Duodenal mucosa (tissue), 2 donors: ENCODE results near the gene RNF224.

Experiments
- H3K27ac ChIP-seq: one replicate; pipeline ENCODE4 v1.7.0; 2013; ENCODE audit warnings: low read depth, low read length
- H3K27me3 ChIP-seq, 2 donors: one replicate each; pipeline ENCODE4 v1.7.0; 2013; ENCODE audit warnings: low read length in 2 of 2, control low read depth in 1 of 2; ENCODE audit not compliant: insufficient read depth in 2 of 2, control insufficient read depth in 1 of 2
- H3K36me3 ChIP-seq, 2 donors: one replicate each; pipeline ENCODE4 v1.7.0; 2013; ENCODE audit warnings: low read length in 2 of 2, control low read depth in 1 of 2; ENCODE audit not compliant: insufficient read depth in 2 of 2, control insufficient read depth in 1 of 2
- H3K4me1 ChIP-seq, 2 donors: one replicate each; pipeline ENCODE4 v1.7.0; 2013; ENCODE audit warnings: low read length in 2 of 2, control low read depth in 1 of 2; ENCODE audit not compliant: insufficient read depth in 2 of 2, control insufficient read depth in 1 of 2
- H3K4me3 ChIP-seq, 2 donors: one replicate each; pipeline ENCODE4 v1.7.0; 2013; ENCODE audit warnings: low read length in 2 of 2, low read depth in 1 of 2
- H3K9ac ChIP-seq, 2 donors: one replicate each; pipeline ENCODE4 v1.7.0; 2013; ENCODE audit warnings: low read length in 2 of 2, low read depth in 1 of 2
- H3K9me3 ChIP-seq, 2 donors: one replicate each; pipeline ENCODE4 v1.7.0; 2013; ENCODE audit warnings: low read length in 2 of 2, control low read depth in 1 of 2; ENCODE audit not compliant: control insufficient read depth in 1 of 2

Gene RNF224

DNA sequence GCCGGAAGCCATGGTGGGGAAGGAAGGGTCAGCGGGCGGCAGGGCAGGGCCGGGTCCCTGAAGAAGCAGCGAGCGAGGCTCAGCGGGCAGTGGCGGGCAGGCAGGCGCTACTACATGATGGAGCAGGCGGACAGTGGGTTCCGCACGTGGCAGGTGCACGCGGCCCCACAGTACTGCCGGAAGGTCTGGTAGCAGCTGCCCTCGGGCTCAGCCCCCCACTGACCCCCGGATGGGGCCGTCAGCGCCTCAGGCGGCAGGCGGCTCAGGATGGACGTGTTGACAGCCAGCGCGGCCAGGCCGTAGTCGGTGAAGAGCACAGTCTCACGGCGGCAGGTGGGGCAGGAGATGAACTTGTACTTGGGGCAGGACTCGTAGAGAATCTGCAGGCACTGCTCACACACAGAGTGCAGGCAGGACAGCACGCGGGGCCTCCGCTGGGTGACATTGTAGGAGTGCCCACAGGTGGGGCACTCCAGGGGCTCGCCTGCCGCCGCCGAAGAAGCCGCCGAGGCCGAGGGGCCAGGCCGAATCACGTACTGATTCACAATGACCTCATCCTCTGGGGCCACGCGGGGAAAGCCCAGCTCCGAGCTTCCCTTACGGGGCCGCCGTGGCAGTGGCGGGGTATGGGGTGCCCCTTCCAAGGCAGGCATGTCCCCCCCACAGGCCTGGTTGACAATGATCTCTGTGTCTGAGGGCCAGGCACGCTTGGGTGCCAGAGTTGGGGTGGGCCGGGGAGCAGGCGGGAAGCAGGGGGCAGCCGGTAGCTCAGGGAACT is 6.8 kb upstream of the RNF224 start:
- Histone ChIP-seq H3K27me3 (no peaks in the 10 kb centered on the region), H3K9ac (no peak overlapping the region), H3K4me3 (no peak overlapping the region), H3K27ac (no peak overlapping the region), H3K4me1 (peaks cover 13 to 58% of the 10 kb centered on the region in 2 donors), H3K9me3 (no peaks in the 10 kb centered on the region), H3K36me3 (peaks cover 0 to 6% of the 10 kb centered on the region in 2 donors)

DNA sequence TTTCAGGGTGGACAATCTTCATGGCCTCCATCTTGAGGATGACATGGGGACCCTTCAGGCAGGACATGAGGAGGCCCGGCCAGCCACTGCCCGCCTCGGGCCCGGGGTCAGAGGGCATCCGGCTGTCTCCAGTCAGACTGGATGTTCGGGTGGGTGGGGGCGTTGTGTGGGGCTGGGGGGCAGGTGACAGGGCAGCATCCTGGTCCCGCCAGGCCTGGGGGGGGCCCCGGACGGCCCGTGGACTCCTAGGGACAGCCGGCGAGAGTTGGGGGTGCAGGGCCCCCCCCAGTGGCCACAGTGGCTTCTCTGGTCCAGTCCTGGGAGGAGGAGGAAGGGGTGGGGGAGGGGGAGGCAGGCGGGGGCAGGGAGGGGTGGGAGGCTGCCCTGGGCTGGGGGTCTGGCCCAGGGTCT is 6.2 kb upstream of the RNF224 start:
- H3K4me1 ChIP-seq, result peaks cover 13 to 58% of the 10 kb centered on the region in 2 donors
- H3K27ac ChIP-seq, result no peak overlapping the region
- H3K27me3 ChIP-seq, result no peaks in the 10 kb centered on the region
- H3K4me3 ChIP-seq, result no peak overlapping the region
- H3K36me3 ChIP-seq, result peaks cover 0 to 2% of the 10 kb centered on the region in 2 donors
- no peak overlapping the region for H3K9ac ChIP-seq
- no peaks in the 10 kb centered on the region for H3K9me3 ChIP-seq

GRCh38 chr9:137221506-137222111 is 5.7 kb upstream of the RNF224 start:
- Histone ChIP-seq H3K27me3 (no peaks in the 10 kb centered on the region), H3K9ac (no peak overlapping the region), H3K9me3 (no peaks in the 10 kb centered on the region), H3K36me3 (no peaks in the 10 kb centered on the region), H3K4me1 (peaks cover 13 to 57% of the 10 kb centered on the region in 2 donors), H3K27ac (no peak overlapping the region), H3K4me3 (peak overlapping the region in 1 of 2 donors; percentile 36)

- peak within 1 kb of the TSS; percentile 74 to 80 for H3K4me3 ChIP-seq
- no peaks in the 10 kb centered on the region for H3K27me3 ChIP-seq
- peak within 1 kb of the TSS; percentile 85 for H3K27ac ChIP-seq
- no peaks in the 10 kb centered on the region for H3K9me3 ChIP-seq
- peak within 1 kb of the TSS; percentile 66 to 86 for H3K9ac ChIP-seq
- no peaks in the 10 kb centered on the region for H3K36me3 ChIP-seq
- H3K4me1 ChIP-seq, result peaks cover 18 to 54% of the 10 kb centered on the region in 2 donors
Measured at GRCh38 chr9:137222190-137223077, 4.9 kb upstream of the RNF224 start, which contains the start of gene RNF208. Gene RNF208, minus strand, starts transcription at chr9:137222240. Its CDS starts 1,028 bp downstream, at chr9:137221212.

DNA sequence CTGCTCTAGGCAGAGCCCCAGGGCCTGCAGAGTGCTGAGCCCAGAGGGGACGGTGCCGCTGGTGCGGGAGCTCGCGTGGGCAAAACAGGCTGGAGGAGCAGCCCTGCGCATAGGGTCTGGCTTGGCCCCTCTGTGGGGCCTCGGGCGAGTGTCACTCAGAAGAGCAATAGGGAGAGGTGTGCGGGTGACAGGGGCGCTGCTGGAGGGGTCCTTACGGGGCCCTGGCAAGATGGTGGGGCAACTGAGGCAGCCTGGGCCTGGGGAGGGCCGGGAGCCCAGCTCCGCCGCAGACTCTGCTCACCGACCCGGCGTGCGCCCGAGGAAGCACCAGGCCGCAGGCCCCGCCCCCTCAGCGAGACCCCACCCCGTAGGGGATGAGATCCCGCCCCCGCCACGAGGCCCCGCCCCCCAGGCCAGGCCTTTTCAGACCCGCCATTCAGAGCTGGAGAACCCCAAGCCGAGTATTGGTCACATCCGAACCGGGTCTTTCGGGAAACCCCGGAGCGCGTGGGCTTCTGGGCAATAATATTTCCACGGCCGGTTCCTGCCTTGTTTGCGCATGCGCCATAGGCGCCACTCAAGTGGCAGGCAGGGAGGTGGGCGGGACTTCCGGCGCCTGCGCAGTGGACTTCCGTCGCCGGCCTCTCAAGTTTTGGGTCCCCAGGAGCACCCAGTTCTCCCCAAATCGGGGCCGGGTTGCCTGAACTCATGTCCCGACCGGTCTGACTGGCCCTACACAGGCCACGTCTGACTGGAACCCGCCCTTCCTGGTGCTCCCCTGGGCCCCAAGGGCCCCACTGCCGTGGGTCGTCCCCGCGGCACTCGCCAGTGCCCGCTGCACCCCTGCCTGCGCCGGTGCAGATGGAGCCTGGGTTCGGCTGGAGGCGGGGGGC is 4.0 kb upstream of the RNF224 start:
- Histone ChIP-seq H3K36me3 (no peaks in the 10 kb centered on the region), H3K27ac (peak overlapping the region; percentile 85), H3K4me3 (peak overlapping the region; percentile 80 to 86), H3K9me3 (no peaks in the 10 kb centered on the region), H3K27me3 (peaks cover 0 to under 1% of the 10 kb centered on the region in 2 donors), H3K4me1 (peaks cover 20 to 48% of the 10 kb centered on the region in 2 donors), H3K9ac (peak overlapping the region; percentile 91 to 92)

DNA sequence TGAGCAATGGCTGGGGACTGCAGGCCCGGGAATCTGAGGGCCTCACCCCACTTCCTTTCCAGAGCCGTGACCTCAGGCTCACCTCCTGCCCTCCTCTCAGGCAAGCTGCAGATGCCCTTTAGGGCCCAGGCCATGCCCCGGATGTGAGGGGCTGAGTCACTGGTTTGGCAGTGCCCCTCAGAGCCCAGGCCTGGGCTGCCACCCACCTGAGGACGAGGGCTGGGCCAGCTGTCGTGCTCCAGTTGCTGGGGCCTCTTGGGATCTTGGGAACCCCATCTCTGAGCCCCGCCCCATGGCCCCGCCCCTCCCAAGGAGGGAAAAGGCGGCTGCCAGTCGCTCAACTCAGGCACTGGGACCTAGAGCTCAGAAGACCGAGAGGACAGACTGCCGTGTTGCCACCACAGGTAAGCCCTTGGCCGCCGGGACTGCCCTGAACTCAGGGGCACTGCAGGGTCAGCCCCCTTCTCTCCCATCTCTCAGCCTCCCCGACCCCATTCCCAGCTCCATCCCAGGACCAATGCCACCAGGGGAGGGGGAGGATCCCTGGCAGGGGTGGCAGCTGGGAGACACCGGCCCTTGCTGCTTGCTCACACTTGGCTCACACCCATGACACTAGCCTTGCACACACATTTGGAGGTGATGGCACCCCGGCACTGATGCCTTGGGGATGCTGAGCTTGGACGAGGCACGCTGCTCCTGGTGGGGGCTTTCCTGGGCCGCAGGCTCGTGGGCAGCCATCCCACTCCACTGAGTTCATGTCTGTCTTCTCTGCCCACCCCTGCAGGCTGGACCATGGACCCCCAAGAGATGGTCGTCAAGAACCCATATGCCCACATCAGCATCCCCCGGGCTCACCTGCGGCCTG is 2.2 kb upstream of the RNF224 start, which contains the start of gene CYSRT1:
CYSRT1 (plus strand) TSS at position 345 of the 865 bp plus-strand sequence; CDS start at position 793, 448 bp downstream.
- Histone ChIP-seq H3K4me3 (peak within 1 kb of the TSS; percentile 80 to 86), H3K4me1 (peaks cover 19 to 43% of the 10 kb centered on the region in 2 donors), H3K9ac (peak within 1 kb of the TSS; percentile 91 to 92), H3K27ac (no peak within 1 kb of the TSS), H3K27me3 (peaks cover 4 to 12% of the 10 kb centered on the region in 2 donors), H3K36me3 (no peaks in the 10 kb centered on the region), H3K9me3 (no peaks in the 10 kb centered on the region)

- Histone ChIP-seq H3K4me1 (peaks cover 27 to 51% of the 10 kb centered on the region in 2 donors), H3K9me3 (no peaks in the 10 kb centered on the region), H3K9ac (no peak overlapping the region), H3K4me3 (no peak overlapping the region), H3K36me3 (no peaks in the 10 kb centered on the region), H3K27me3 (peaks cover 4 to 12% of the 10 kb centered on the region in 2 donors), H3K27ac (no peak overlapping the region)
Measured at GRCh38 chr9:137225699-137226331, 1.5 kb upstream of the RNF224 start.

DNA sequence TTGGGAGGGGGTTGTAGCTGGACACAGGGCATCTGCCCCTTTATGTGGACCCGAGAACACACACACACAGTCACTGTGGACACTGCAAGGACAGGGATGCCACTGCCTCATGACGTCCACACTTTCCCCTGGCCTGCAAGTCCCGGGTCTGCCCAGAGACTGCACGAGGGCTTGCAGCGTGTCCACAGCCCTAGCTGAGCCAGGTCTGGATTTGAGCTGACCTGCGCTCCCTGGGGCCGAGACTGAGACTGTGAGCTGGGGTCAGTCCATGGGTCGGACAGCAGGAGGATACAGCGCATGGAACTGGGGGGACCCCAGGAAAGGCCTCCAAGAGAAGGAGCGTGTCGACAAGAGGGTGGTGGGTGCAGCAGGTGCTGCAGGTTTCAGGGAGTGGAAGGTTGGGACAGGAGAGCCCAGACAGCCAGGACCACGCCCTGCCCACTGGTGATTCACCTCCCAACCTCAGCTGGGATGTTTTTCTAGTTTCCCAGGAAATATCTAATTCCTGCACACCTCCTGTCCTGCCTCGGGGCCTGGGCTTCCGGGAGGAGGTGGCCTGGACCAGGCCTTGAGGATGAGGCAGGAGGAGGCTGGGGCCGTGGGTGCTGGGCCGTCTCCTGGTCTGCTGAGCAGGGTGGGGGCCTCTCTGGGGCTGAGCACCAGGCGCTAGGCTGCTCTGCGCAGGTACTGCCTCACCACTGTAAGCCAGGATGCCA is 806 bp upstream of the RNF224 start:
- Histone ChIP-seq H3K9me3 (no peaks in the 10 kb centered on the region), H3K27me3 (peaks cover 4 to 12% of the 10 kb centered on the region in 2 donors), H3K27ac (no peak overlapping the region), H3K36me3 (no peaks in the 10 kb centered on the region), H3K9ac (no peak overlapping the region), H3K4me1 (peaks cover 34 to 58% of the 10 kb centered on the region in 2 donors), H3K4me3 (no peak overlapping the region)
